ENCODE data around the gene LZTS3. TPM values are rescaled to one million over a fixed set of nuclear protein-coding genes. Genes with fewer than 3 reads are reported as not detected.

LZTS3 gene
- total RNA-seq, 1 donor from 2014 or later, result 0.84 TPM

DNA sequence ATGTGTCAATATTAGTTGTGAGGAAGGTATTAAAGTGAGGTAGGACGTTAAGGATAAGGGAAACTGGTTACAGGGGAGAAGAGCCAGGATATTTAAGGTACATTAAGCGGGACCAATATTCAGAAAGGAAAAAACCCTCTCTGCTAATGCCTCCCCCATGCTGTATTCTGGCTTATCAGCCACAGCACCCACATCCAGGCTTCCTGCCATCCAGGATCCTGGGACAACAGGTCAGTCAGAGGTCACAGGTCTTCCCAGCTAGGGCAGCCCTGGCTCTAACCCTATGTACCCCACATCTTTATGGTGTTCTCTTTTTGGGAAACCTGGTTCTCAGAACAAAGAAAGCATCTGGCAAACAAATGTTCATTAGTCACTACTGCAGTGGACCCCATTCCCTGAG, 25.9 kb upstream of the LZTS3 start:
- no peak overlapping the region for H3K27ac Mint-ChIP-seq
- POLR2A ChIA-PET, result no interaction called here
- no peaks in the 10 kb centered on the region for H3K9me3 Mint-ChIP-seq
- intact Hi-C loops (cut with micrococcal nuclease), result no loop called here
- H3K4me1 Mint-ChIP-seq, result peaks cover 9% of the 10 kb centered on the region
- DNase-seq (no peak), ATAC-seq (ENCODE audit: low read depth) (no peak)
- peaks cover 69% of the 10 kb centered on the region for H3K36me3 Mint-ChIP-seq (ENCODE audit: low read depth)
- CTCF ChIA-PET, result no interaction called here
- H3K27me3 Mint-ChIP-seq, result no peaks in the 10 kb centered on the region
- H3K4me3 Mint-ChIP-seq, result no peak overlapping the region
- TF ChIP-seq, protein P1, sequence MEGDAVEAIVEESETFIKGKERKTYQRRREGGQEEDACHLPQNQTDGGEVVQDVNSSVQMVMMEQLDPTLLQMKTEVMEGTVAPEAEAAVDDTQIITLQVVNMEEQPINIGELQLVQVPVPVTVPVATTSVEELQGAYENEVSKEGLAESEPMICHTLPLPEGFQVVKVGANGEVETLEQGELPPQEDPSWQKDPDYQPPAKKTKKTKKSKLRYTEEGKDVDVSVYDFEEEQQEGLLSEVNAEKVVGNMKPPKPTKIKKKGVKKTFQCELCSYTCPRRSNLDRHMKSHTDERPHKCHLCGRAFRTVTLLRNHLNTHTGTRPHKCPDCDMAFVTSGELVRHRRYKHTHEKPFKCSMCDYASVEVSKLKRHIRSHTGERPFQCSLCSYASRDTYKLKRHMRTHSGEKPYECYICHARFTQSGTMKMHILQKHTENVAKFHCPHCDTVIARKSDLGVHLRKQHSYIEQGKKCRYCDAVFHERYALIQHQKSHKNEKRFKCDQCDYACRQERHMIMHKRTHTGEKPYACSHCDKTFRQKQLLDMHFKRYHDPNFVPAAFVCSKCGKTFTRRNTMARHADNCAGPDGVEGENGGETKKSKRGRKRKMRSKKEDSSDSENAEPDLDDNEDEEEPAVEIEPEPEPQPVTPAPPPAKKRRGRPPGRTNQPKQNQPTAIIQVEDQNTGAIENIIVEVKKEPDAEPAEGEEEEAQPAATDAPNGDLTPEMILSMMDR (IDR thresholded peaks at IDR 0.05), result no peak

DNA sequence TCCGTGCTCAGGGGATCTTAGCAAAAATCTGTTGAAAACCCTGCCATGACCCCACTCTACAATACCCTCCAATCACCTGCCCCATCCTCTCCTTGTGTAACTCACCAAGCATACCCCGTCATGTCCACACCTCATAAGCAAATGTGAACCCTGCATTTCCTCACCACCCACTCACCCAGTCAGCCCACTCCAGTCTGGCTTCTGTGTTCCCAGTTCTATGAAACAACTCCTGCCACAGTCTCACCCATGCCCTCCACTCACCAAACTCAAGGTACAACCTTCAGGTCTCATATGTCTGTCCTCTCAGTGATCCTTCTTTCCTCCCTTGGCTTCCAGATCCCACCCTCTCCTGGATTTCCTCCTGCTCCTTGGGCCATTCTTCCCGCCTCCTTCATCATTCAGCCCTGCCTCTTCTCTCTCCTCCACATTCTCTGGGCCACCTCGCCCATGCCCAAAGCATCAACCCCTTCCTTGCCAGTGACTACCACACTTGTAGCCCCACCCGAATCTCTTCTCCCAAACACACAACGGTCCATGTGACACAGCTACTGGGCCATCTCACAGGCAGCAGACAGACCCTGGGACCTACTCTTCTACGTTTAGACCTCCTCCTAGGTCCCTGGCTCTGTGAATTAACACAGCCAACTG, 22.4 kb upstream of the LZTS3 start:
- no peaks in the 10 kb centered on the region for H3K4me1 Mint-ChIP-seq
- DNase-seq (no peak), ATAC-seq (ENCODE audit: low read depth) (no peak)
- peaks cover 90% of the 10 kb centered on the region for H3K36me3 Mint-ChIP-seq (ENCODE audit: low read depth)
- no peaks in the 10 kb centered on the region for H3K27me3 Mint-ChIP-seq
- no peak overlapping the region for H3K4me3 Mint-ChIP-seq
- intact Hi-C loops (cut with micrococcal nuclease), result no loop called here
- ChIA-PET POLR2A (no interaction called here), CTCF (no interaction called here)
- TF ChIP-seq, protein P1 (IDR thresholded peaks at IDR 0.05), result no peak
- no peaks in the 10 kb centered on the region for H3K9me3 Mint-ChIP-seq
- H3K27ac Mint-ChIP-seq, result no peak overlapping the region

DNA sequence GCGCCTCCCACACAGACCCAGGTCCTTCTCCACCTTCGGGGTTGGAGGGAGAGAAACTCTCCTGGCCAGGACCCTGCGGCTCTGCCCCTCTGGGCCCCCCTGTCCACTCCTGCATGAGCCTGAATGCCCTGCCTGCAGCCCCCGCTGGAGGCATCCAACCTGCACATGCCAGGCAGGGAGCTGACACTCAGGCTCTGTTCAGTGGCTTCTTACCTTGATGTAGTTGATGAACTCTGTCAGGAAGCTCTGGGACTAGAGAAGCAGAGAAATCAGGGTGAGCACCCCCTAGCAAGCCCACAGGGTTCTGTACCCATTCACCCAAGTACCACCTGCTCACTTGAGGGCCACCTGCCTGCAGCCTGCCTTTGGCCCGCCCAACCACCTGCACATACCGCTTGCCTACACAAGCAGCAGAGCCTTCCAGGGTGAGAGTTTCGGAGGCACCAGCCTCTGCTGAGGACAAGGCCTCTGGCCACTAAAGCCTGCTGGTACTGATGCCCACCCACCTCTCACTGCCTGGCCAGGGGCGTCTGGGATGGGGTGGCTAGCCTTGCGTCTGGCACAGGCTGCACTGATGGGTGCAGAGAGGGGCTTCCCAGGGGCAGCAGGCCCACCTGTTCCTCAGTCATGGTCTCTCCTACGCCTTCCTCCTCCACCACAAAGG, 21.4 kb upstream of the LZTS3 start:
- H3K27ac Mint-ChIP-seq, result no peak overlapping the region
- ATAC-seq (ENCODE audit: low read depth) (no peak), DNase-seq (no peak)
- H3K27me3 Mint-ChIP-seq, result no peaks in the 10 kb centered on the region
- ChIA-PET POLR2A (no interaction called here), CTCF (no interaction called here)
- TF ChIP-seq, protein P1 (IDR thresholded peaks at IDR 0.05), result no peak
- H3K4me3 Mint-ChIP-seq, result no peak overlapping the region
- intact Hi-C loops (cut with micrococcal nuclease), result no loop called here
- H3K9me3 Mint-ChIP-seq, result no peaks in the 10 kb centered on the region
- no peaks in the 10 kb centered on the region for H3K4me1 Mint-ChIP-seq
- peaks cover 89% of the 10 kb centered on the region for H3K36me3 Mint-ChIP-seq (ENCODE audit: low read depth)

DNA sequence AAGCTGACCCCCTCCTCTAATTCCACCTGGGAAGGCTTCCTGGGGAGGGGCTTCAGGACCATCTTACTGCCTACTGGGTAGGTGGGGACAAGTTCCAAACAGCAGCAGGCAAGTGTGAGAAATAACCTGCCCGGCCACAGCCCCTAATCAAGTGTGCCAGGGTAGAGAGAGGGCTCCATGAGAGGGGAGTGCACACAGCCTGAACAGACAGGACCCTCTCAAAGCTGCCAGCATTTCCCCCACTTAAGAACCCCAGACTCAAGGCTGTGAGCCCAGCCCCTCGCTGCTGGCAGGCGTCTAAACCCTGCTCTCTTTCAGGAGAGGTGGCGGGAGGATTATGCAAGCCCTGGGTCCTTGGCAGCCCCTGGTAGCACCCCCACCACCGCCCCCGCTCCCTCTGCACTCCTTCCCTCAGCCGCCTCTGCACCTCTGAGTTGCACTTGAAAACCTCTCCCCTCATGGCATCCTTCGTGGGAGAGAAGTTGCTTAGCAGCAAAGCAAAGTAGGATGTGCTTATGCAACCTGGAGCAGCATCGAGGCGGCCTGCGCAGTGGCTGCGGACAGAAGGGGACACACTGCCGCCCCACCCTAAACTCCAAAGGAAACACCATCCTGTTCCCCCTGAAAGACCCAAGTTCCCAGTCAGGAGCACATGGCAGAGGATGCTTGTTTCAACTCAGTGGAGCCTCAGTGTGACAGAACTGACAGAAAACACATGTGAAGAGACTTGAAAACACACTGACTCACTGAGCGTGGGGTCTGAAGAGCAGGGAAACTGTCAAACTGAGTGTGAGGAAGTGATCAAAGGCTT, 20.7 kb upstream of the LZTS3 start:
- intact Hi-C loops (cut with micrococcal nuclease), result no loop called here
- H3K4me1 Mint-ChIP-seq, result no peaks in the 10 kb centered on the region
- no peak overlapping the region for H3K27ac Mint-ChIP-seq
- no peaks in the 10 kb centered on the region for H3K27me3 Mint-ChIP-seq
- POLR2A ChIA-PET, result no interaction called here
- peaks cover 88% of the 10 kb centered on the region for H3K36me3 Mint-ChIP-seq (ENCODE audit: low read depth)
- no peak overlapping the region for H3K4me3 Mint-ChIP-seq
- no peaks in the 10 kb centered on the region for H3K9me3 Mint-ChIP-seq
- TF ChIP-seq, protein P1 (IDR thresholded peaks at IDR 0.05), result no peak
- CTCF ChIA-PET, result no interaction called here
- DNase-seq, result no peak
- no peak for ATAC-seq (ENCODE audit: low read depth)
